H1 (cell line): ENCODE data around the gene AGBL4. TPM values are rescaled to one million over a fixed set of nuclear protein-coding genes. Genes with fewer than 3 reads are reported as not detected.

Source experiments
- CTCF ChIA-PET: fragments of 300-600 bp; sonication (Branson Sonifier 250); formaldehyde crosslinking; loops from one replicate; lab custom pipeline; 2021; ENCODE audit not compliant: partially characterized antibody; lab: Charles Lee
- POLR2A ChIA-PET: fragments of 300-600 bp; sonication (Branson Sonifier 250); formaldehyde crosslinking; loops from one replicate; lab custom pipeline; 2021; ENCODE audit warnings: inconsistent platforms; ENCODE audit not compliant: partially characterized antibody; lab: Charles Lee
- DNase-seq, 2 experiments: peaks; one replicate each; pipeline versions ENCODE4 v3.0.0 to v3.0.0-alpha.2; 2010 to 2022; ENCODE audit warnings: low spot score in 2 of 2, low read depth in 1 of 2, mixed read lengths in 1 of 2
- FAIRE-seq: peaks from 2 replicates; lab custom pipeline; 2011; peaks lifted over from hg19 to GRCh38; lab: Jason Lieb, UNC
- H2AFZ ChIP-seq: 2 replicates; pipeline ENCODE4 v1.8.1; 2012; ENCODE audit warnings: low read length, inconsistent platforms
- H2AK5ac ChIP-seq: 2 replicates; pipeline ENCODE4 v1.6.1; 2013; ENCODE audit warnings: low read depth, low read length
- H2BK120ac ChIP-seq: replicated peaks from 2 replicates; pipeline ENCODE3; 2013; ENCODE audit warnings: low read depth, low read length, inconsistent platforms
- H2BK12ac ChIP-seq: 2 replicates; pipeline ENCODE4 v1.6.1; 2013; ENCODE audit warnings: low read depth, low read length
- H2BK15ac ChIP-seq: 2 replicates; pipeline ENCODE4 v1.6.1; 2013; ENCODE audit warnings: low read length
- H2BK20ac ChIP-seq: 2 replicates; pipeline ENCODE4 v1.6.1; 2013; ENCODE audit warnings: low read length
- H2BK5ac ChIP-seq: 2 replicates; pipeline ENCODE4 v1.6.1; 2013; ENCODE audit warnings: low read depth, low read length
- H3K14ac ChIP-seq: 2 replicates; pipeline ENCODE4 v1.6.1; 2013; ENCODE audit warnings: inconsistent platforms; ENCODE audit not compliant: insufficient read length
- H3K18ac ChIP-seq: 2 replicates; pipeline ENCODE4 v1.6.1; 2013; ENCODE audit warnings: low read length; ENCODE audit errors: extremely low read depth
- H3K23ac ChIP-seq: 2 replicates; pipeline ENCODE4 v1.6.1; 2013; ENCODE audit warnings: inconsistent platforms; ENCODE audit not compliant: insufficient read length
- H3K23me2 ChIP-seq: 2 replicates; pipeline ENCODE4 v1.6.1; 2013; ENCODE audit warnings: low read depth, low read length
- H3K27ac ChIP-seq: 2 replicates; pipeline ENCODE4 v1.6.1; 2011; ENCODE audit warnings: low read depth, low read length, inconsistent platforms
- H3K27me3 ChIP-seq, 4 experiments: replicated peaks in 1 of 4; 1 replicate in 1 of 4; 2 replicates in 3 of 4; pipeline versions ENCODE4 v1.6.1 to v1.8.1; 2011 to 2013; ENCODE audit warnings: low read length in 3 of 4, mild to moderate bottlenecking in 3 of 4, inconsistent platforms in 2 of 4, mixed read lengths in 2 of 4, moderate library complexity in 1 of 4; ENCODE audit not compliant: control insufficient read depth in 3 of 4, insufficient read depth in 3 of 4; ENCODE audit errors: extremely low read depth in 1 of 4
- H3K36me3 ChIP-seq, 4 experiments: 2 replicates each; pipeline versions ENCODE4 v1.6.1 to v1.8.1; 2011 to 2013; ENCODE audit warnings: mild to moderate bottlenecking in 4 of 4, low read length in 3 of 4, moderate library complexity in 2 of 4, control low read depth in 1 of 4, inconsistent platforms in 1 of 4; ENCODE audit not compliant: insufficient read depth in 4 of 4, control insufficient read depth in 2 of 4
- H3K4ac ChIP-seq: replicated peaks from 2 replicates; pipeline ENCODE3; 2013; ENCODE audit warnings: low read length, low read depth, mixed read lengths, inconsistent platforms; ENCODE audit not compliant: insufficient read length
- H3K4me1 ChIP-seq, 4 experiments: replicated peaks in 1 of 4; 1 replicate in 1 of 4; 2 replicates in 3 of 4; pipeline versions ENCODE4 v1.6.1 to v1.8.1; 2011 to 2013; ENCODE audit warnings: low read length in 3 of 4, inconsistent platforms in 2 of 4, mixed read lengths in 1 of 4; ENCODE audit not compliant: insufficient read depth in 4 of 4, control insufficient read depth in 3 of 4
- H3K4me2 ChIP-seq, 2 experiments: 2 replicates each; pipeline versions ENCODE4 v1.6.1 to v1.8.1; 2011 to 2013; ENCODE audit warnings: low read depth in 2 of 2, low read length in 2 of 2, control low read depth in 1 of 2, inconsistent platforms in 1 of 2, mild to moderate bottlenecking in 1 of 2; ENCODE audit not compliant: insufficient read depth in 1 of 2
- H3K4me3 ChIP-seq, 4 experiments: fragments of 200-600, 300-600 bp in 1 of 4; sonication (generic), shearing (Covaris generic), sonication (Bioruptor Twin) in 1 of 4; 2 replicates each; pipeline versions ENCODE4 v1.5.1 to v1.8.1; 2011 to 2016; ENCODE audit warnings: low read length in 4 of 4, low read depth in 3 of 4, control low read depth in 2 of 4, inconsistent platforms in 2 of 4, mild to moderate bottlenecking in 2 of 4, mixed read lengths in 1 of 4, moderate library complexity in 1 of 4; ENCODE audit not compliant: insufficient read depth in 2 of 4; ENCODE audit errors: extremely low read depth in 1 of 4
- H3K56ac ChIP-seq: replicated peaks from 2 replicates; pipeline ENCODE3; 2013; ENCODE audit warnings: low read depth, mild to moderate bottlenecking, mixed read lengths, low read length, inconsistent platforms; ENCODE audit not compliant: insufficient read length
- H3K79me1 ChIP-seq: 2 replicates; pipeline ENCODE4 v1.6.1; 2013; ENCODE audit warnings: low read depth, low read length, control low read depth
- H3K79me2 ChIP-seq, 2 experiments: 2 replicates each; pipeline versions ENCODE4 v1.6.1 to v1.8.1; 2012 to 2013; ENCODE audit warnings: low read length in 2 of 2, mild to moderate bottlenecking in 2 of 2, inconsistent platforms in 1 of 2; ENCODE audit not compliant: insufficient read depth in 2 of 2, control insufficient read depth in 1 of 2
- H3K9ac ChIP-seq, 4 experiments: replicated peaks in 1 of 4; 1 replicate in 1 of 4; 2 replicates in 3 of 4; pipeline versions ENCODE4 v1.6.1 to v1.8.1; 2011 to 2013; ENCODE audit warnings: low read depth in 3 of 4, low read length in 3 of 4, control low read depth in 2 of 4, mild to moderate bottlenecking in 2 of 4, moderate library complexity in 2 of 4, inconsistent platforms in 1 of 4; ENCODE audit errors: extremely low read depth in 1 of 4
- H3K9me3 ChIP-seq, 2 experiments: 2 replicates each; pipeline versions ENCODE4 v1.6.1 to v1.8.1; 2012 to 2013; ENCODE audit warnings: mild to moderate bottlenecking in 2 of 2, moderate library complexity in 2 of 2, control low read depth in 1 of 2, inconsistent platforms in 1 of 2, low read depth in 1 of 2, low read length in 1 of 2, mixed read lengths in 1 of 2; ENCODE audit not compliant: insufficient read depth in 2 of 2
- H4K20me1 ChIP-seq, 2 experiments: replicated peaks in 1 of 2; 2 replicates each; pipeline versions ENCODE3 to v1.8.1; 2011 to 2013; ENCODE audit warnings: inconsistent platforms in 2 of 2, low read length in 2 of 2, mild to moderate bottlenecking in 1 of 2; ENCODE audit not compliant: insufficient read depth in 2 of 2, control insufficient read depth in 1 of 2
- H4K5ac ChIP-seq: 2 replicates; pipeline ENCODE4 v1.6.1; 2013; ENCODE audit warnings: low read length, low read depth, mixed read lengths, inconsistent platforms; ENCODE audit not compliant: insufficient read length
- H4K8ac ChIP-seq: 2 replicates; pipeline ENCODE4 v1.8.0; 2013; ENCODE audit warnings: mild to moderate bottlenecking, moderate library complexity, low read length, inconsistent platforms; ENCODE audit not compliant: insufficient read depth; ENCODE audit errors: extremely low read depth
- H4K91ac ChIP-seq: replicated peaks from 2 replicates; pipeline ENCODE3; 2013; ENCODE audit warnings: low read length, mixed read lengths, inconsistent platforms; ENCODE audit not compliant: insufficient read length
- BACH1 ChIP-seq: IDR thresholded peaks from 2 replicates; pipeline ENCODE4 v1.6.1; 2012; ENCODE audit warnings: low read length, improper control_type of control experiment
- CREB1 ChIP-seq: IDR thresholded peaks from 2 replicates; pipeline ENCODE4 v1.6.1; 2012; ENCODE audit warnings: inconsistent platforms
- FOSL1 ChIP-seq: IDR thresholded peaks from 2 replicates; pipeline ENCODE4 v1.6.1; 2011; ENCODE audit warnings: mild to moderate bottlenecking, low read depth, low read length, moderate library complexity; ENCODE audit not compliant: insufficient read depth
- KDM1A ChIP-seq: fragments of 200-600, 300-600 bp; sonication (generic); IDR thresholded peaks from 2 replicates; pipeline ENCODE4 v1.7.1; 2016; ENCODE audit warnings: mild to moderate bottlenecking, low read length, borderline replicate concordance
- POU5F1 ChIP-seq: IDR thresholded peaks from 2 replicates; pipeline ENCODE4 v1.6.1; 2011; ENCODE audit warnings: low read depth, mild to moderate bottlenecking, low read length, moderate library complexity
- RBBP5 ChIP-seq: IDR thresholded peaks from 2 replicates; pipeline ENCODE4 v1.7.1; 2012; ENCODE audit warnings: low read depth, mild to moderate bottlenecking, inconsistent platforms, low read length, moderate library complexity, borderline replicate concordance
- SIRT6 ChIP-seq: IDR thresholded peaks from one replicate; pipeline ENCODE4 v1.7.1; 2012; ENCODE audit warnings: low read length, inconsistent platforms
- SIX5 ChIP-seq: IDR thresholded peaks from 2 replicates; pipeline ENCODE4 v1.6.1; 2011; ENCODE audit warnings: mild to moderate bottlenecking, low read depth, low read length
- SP1 ChIP-seq: IDR thresholded peaks from 2 replicates; pipeline ENCODE4 v1.6.1; 2011; ENCODE audit warnings: low read depth, low read length
- SP4 ChIP-seq: IDR thresholded peaks from 2 replicates; pipeline ENCODE4 v1.6.1; 2012; ENCODE audit warnings: low read length, inconsistent platforms
- SUZ12 ChIP-seq: fragments of 200-600 bp; sonication (generic); IDR thresholded peaks from 2 replicates; pipeline ENCODE4 v1.6.1; 2012; ENCODE audit warnings: mild to moderate bottlenecking, inconsistent platforms, low read length, moderate library complexity, mixed read lengths
- TCF12 ChIP-seq: IDR thresholded peaks from 2 replicates; pipeline ENCODE4 v1.6.1; 2011; ENCODE audit warnings: low read depth, mild to moderate bottlenecking, low read length
- TEAD4 ChIP-seq: IDR thresholded peaks from 2 replicates; pipeline ENCODE4 v1.6.1; 2012; ENCODE audit warnings: low read depth, low read length, inconsistent platforms, mixed read lengths
- WGBS, 2 experiments: shearing (Covaris generic) in 1 of 2; methylation state at CpG; one replicate each; pipeline versions ENCODE4 v1.1.6 to v1.1.7; 2013 to 2015; ENCODE audit warnings: low lambda C conversion rate in 2 of 2, mixed read lengths in 2 of 2, inconsistent platforms in 1 of 2, low coverage in 1 of 2, missing lambda C conversion rate in 1 of 2; ENCODE audit not compliant: insufficient replicate concordance in 2 of 2, insufficient coverage in 1 of 2, insufficient read length in 1 of 2; ENCODE audit errors: extremely low coverage in 1 of 2, missing lambda C conversion rate in 1 of 2; 5-methylcytosine and 5-hydroxymethylcytosine counted together
- polyA plus RNA-seq, 7 experiments: library from polyadenylated mRNA; depleted of rRNA in 3 of 7; stranded (reverse) in 5 of 7; unstranded in 2 of 7; fragments of >200 nt in 5 of 7; fragments of 200-250 nt in 2 of 7; gene quantifications; 1 replicate in 5 of 7; 2 replicates in 1 of 7; 4 replicates in 1 of 7; pipeline versions ENCODE4 v1.2.1 to v1.2.3, GENCODE V29; 2011 to 2013; ENCODE audit warnings: missing spikeins in 2 of 7, mixed read lengths in 2 of 7
- total RNA-seq: library from RNA; stranded (reverse); fragmentation: NEBNext Ultra II Directional; extraction: Animal tissue kit (Norgen Biotek cat#: 25700); gene quantifications from 2 replicates; pipeline ENCODE4 v1.2.1, GENCODE V29; 2021
- TF ChIP-seq, protein P1 (sequence below), 3 experiments: IDR thresholded peaks; 1 replicate in 2 of 3; 2 replicates in 1 of 3; pipeline versions ENCODE4 v1.5.1 to v1.6.1; 2011; ENCODE audit warnings: low read length in 3 of 3, mild to moderate bottlenecking in 3 of 3, inconsistent platforms in 2 of 3, low read depth in 1 of 3, moderate library complexity in 1 of 3; ENCODE audit not compliant: insufficient read depth in 1 of 3; ENCODE audit errors: control extremely low read depth in 1 of 3

AGBL4 gene
- total and polyA plus RNA-seq, 2 of the 8 experiments (the other 6 are each of a cell fraction or from before 2014, with no cell fraction given), result 0.41 to 0.45 TPM

DNA sequence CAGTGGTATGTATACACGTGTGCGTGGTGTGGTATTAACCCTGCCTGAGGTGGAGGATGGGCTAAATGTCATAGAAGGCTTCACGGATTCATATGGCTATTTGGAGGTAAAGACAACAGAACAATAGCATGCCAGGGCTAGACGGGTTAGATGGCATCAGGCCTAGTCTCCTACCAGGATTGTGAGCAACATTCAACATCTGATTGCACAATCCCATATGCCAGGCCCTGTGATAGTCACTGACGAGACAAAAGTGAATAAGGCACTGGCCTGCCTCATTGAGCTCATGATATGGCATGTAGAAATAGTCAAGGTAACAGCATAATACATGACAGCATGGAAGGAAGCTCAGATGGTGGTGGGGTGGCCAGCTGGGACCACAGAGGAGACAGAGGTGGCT lies 1079.9 kb downstream of the AGBL4 start:
- peaks cover 76 to 94% of the 10 kb centered on the region in 2 experiments for H3K9me3 ChIP-seq
- no peak overlapping the region for H2BK15ac ChIP-seq
- no peak overlapping the region for H3K56ac ChIP-seq
- no peak overlapping the region for H2AFZ ChIP-seq
- FAIRE-seq (no peak), DNase-seq (no peak)
- H3K79me2 ChIP-seq, result no peaks in the 10 kb centered on the region
- no peak overlapping the region for H3K9ac ChIP-seq
- H4K5ac ChIP-seq, result no peak overlapping the region
- no peak overlapping the region for H2BK12ac ChIP-seq
- CTCF ChIA-PET, result no interaction called here
- no peak overlapping the region for H3K4me2 ChIP-seq
- no peak overlapping the region for H2BK120ac ChIP-seq
- H2AK5ac ChIP-seq, result no peak overlapping the region
- H3K27me3 ChIP-seq, result no peaks in the 10 kb centered on the region
- no peak overlapping the region for H3K4me3 ChIP-seq
- no peaks in the 10 kb centered on the region for H3K23me2 ChIP-seq
- H3K14ac ChIP-seq, result no peak overlapping the region
- H3K4ac ChIP-seq, result no peak overlapping the region
- H4K8ac ChIP-seq, result no peak overlapping the region
- no peaks in the 10 kb centered on the region for H3K36me3 ChIP-seq
- WGBS, 2 experiments, result 80% methylated on average over 5 of the region's 5 CpGs; no CpG with 5 or more reads in 1 of the 2 experiments
- no peak overlapping the region for H2BK5ac ChIP-seq
- H3K79me1 ChIP-seq, result no peaks in the 10 kb centered on the region
- no peaks in the 10 kb centered on the region for H3K4me1 ChIP-seq
- no peak overlapping the region for H4K91ac ChIP-seq
- no peak overlapping the region for H3K23ac ChIP-seq
- H4K20me1 ChIP-seq, result no peaks in the 10 kb centered on the region
- no peak overlapping the region for H3K18ac ChIP-seq
- no peak overlapping the region for H2BK20ac ChIP-seq
- H3K27ac ChIP-seq, result no peak overlapping the region
- POLR2A ChIA-PET, result no interaction called here
- no peak for TF ChIP-seq FOSL1
- TF ChIP-seq TEAD4, result no peak
- no peak for TF ChIP-seq SUZ12
- TF ChIP-seq, protein P1, sequence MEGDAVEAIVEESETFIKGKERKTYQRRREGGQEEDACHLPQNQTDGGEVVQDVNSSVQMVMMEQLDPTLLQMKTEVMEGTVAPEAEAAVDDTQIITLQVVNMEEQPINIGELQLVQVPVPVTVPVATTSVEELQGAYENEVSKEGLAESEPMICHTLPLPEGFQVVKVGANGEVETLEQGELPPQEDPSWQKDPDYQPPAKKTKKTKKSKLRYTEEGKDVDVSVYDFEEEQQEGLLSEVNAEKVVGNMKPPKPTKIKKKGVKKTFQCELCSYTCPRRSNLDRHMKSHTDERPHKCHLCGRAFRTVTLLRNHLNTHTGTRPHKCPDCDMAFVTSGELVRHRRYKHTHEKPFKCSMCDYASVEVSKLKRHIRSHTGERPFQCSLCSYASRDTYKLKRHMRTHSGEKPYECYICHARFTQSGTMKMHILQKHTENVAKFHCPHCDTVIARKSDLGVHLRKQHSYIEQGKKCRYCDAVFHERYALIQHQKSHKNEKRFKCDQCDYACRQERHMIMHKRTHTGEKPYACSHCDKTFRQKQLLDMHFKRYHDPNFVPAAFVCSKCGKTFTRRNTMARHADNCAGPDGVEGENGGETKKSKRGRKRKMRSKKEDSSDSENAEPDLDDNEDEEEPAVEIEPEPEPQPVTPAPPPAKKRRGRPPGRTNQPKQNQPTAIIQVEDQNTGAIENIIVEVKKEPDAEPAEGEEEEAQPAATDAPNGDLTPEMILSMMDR (IDR thresholded peaks at IDR 0.05; ENCODE audit: control extremely low read depth in 1 of 3, insufficient read depth in 1 of 3, low read depth in 1 of 3, low read length in 3 of 3), result no peak
- TF ChIP-seq RBBP5, result no peak
- TF ChIP-seq POU5F1, result no peak
- no peak for TF ChIP-seq BACH1
- TF ChIP-seq SIX5, result no peak
- TF ChIP-seq CREB1, result no peak
- no peak for TF ChIP-seq SIRT6
- TF ChIP-seq TCF12, result no peak
- TF ChIP-seq SP4, result no peak
- no peak for TF ChIP-seq KDM1A
- TF ChIP-seq SP1, result no peak
